Left ventricle myocardium superior (tissue), 1 donor: ENCODE results near the gene PTPRG. TPM values are rescaled to one million over a fixed set of nuclear protein-coding genes. Genes with fewer than 3 reads are reported as not detected.

Experiments used
- ATAC-seq: fragments of 200-7000 bp; cut with Tn5 transposase; one replicate; pipeline ENCODE4 v1.9.1; 2020; ENCODE audit warnings: mild to moderate bottlenecking, moderate library complexity
- DNase-seq: peaks from one replicate; pipeline ENCODE4 v3.0.0-alpha.2; 2020
- intact Hi-C: fragments of 100-400 bp; cut with micrococcal nuclease; formaldehyde crosslinking; loops from one replicate; pipeline ENCODE4 v1.11.0; 2022
- total RNA-seq: library from RNA; stranded (reverse); fragmentation: NEBNext Ultra II Directional; extraction: Animal tissue kit (Norgen Biotek cat#: 25700); gene quantifications from one replicate; pipeline ENCODE4 v1.2.1, GENCODE V29; 2021
- donor health status: DM: no; HTN: yes; CAD: no; lungs with severe emphysema.

PTPRG gene
- total RNA-seq, 1 donor from 2014 or later: 30.4 TPM

- DNase-seq: no peak
- intact Hi-C loops: no loop called here
- no peak for ATAC-seq
Measured at GRCh38 chr3:61667814-61668213, 106.4 kb downstream of the PTPRG start.

- DNase-seq (no peak), ATAC-seq (no peak)
- intact Hi-C loops: no loop called here
Measured at GRCh38 chr3:61668317-61668864, 107.0 kb downstream of the PTPRG start.

- DNase-seq (no peak), ATAC-seq (peak; percentile 54)
- intact Hi-C loops: no loop called here
Measured at GRCh38 chr3:61669203-61669602, 107.8 kb downstream of the PTPRG start.

GRCh38 chr3:61669668-61670299, 108.4 kb downstream of the PTPRG start:
- intact Hi-C loops: no loop called here
- ATAC-seq (peak; percentile 94), DNase-seq (peak; percentile 49)

GRCh38 chr3:61673651-61674050, 112.3 kb downstream of the PTPRG start:
- intact Hi-C loops: no loop called here
- no peak for DNase-seq
- ATAC-seq: no peak

GRCh38 chr3:61674596-61674995, 113.2 kb downstream of the PTPRG start:
- ATAC-seq (no peak), DNase-seq (no peak)
- intact Hi-C loops: no loop called here

- DNase-seq: no peak
- no peak for ATAC-seq
- intact Hi-C loops: no loop called here
Measured at GRCh38 chr3:61679026-61679425, 117.7 kb downstream of the PTPRG start.

- ATAC-seq: no peak
- intact Hi-C loops: no loop called here
- no peak for DNase-seq
Measured at GRCh38 chr3:61680617-61681016, 119.2 kb downstream of the PTPRG start.

- ATAC-seq: no peak
- intact Hi-C loops: no loop called here
Measured at GRCh38 chr3:61681636-61682035, 120.3 kb downstream of the PTPRG start.

GRCh38 chr3:61682671-61683548, 121.5 kb downstream of the PTPRG start:
- intact Hi-C loops: no loop called here
- ATAC-seq: peak; percentile 45
- DNase-seq: no peak

More at GRCh38 chr3:61681636-61682035, 120.3 kb downstream of the PTPRG start:
- no peak for DNase-seq

GRCh38 chr3:61683549-61684236, 122.3 kb downstream of the PTPRG start:
- intact Hi-C loops: no loop called here
- ATAC-seq: no peak
- no peak for DNase-seq

- intact Hi-C loops: no loop called here
- no peak for DNase-seq
- ATAC-seq: no peak
Measured at GRCh38 chr3:61684386-61684785, 123.0 kb downstream of the PTPRG start.

- peak; percentile 63 for ATAC-seq
- intact Hi-C loops: no loop called here
Measured at GRCh38 chr3:61685755-61686154, 124.4 kb downstream of the PTPRG start.

GRCh38 chr3:61686228-61686648, 124.9 kb downstream of the PTPRG start:
- ATAC-seq (peak; percentile 27), DNase-seq (no peak)
- intact Hi-C loops: no loop called here

More at GRCh38 chr3:61685755-61686154, 124.4 kb downstream of the PTPRG start:
- no peak for DNase-seq

- no peak for DNase-seq
- no peak for ATAC-seq
- intact Hi-C loops: no loop called here
Measured at GRCh38 chr3:61687206-61687605, 125.8 kb downstream of the PTPRG start.

- DNase-seq (no peak), ATAC-seq (peak; percentile 64)
- intact Hi-C loops: no loop called here
Measured at GRCh38 chr3:61687663-61688306, 126.4 kb downstream of the PTPRG start.

- ATAC-seq (peak; percentile 16), DNase-seq (no peak)
- intact Hi-C loops: no loop called here
Measured at GRCh38 chr3:61688307-61688984, 127.1 kb downstream of the PTPRG start.

- DNase-seq: no peak
- intact Hi-C loops: no loop called here
- ATAC-seq: no peak
Measured at GRCh38 chr3:61690016-61690415, 128.6 kb downstream of the PTPRG start.

GRCh38 chr3:61691466-61691865, 130.1 kb downstream of the PTPRG start:
- DNase-seq: no peak
- no peak for ATAC-seq
- intact Hi-C loops: no loop called here
